T-cell (primary cell): Measurements from ENCODE around the gene TEX14. TPM values are rescaled to one million over a fixed set of nuclear protein-coding genes. Genes with fewer than 3 reads are reported as not detected.
A peak's percentile ranks its signal among the peaks of the same experiment; 100 is the strongest.

Experiments used
- ATAC-seq, 4 experiments: fragments of 200-7000 bp in 3 of 4; fragments of 150-1000 bp in 1 of 4; cut with Tn5 transposase; replicated peaks in 1 of 4; 1 replicate in 3 of 4; 2 replicates in 1 of 4; pipeline ENCODE4 v1.10.0; 2021; ENCODE audit warnings: moderate library complexity in 3 of 4, mild to moderate bottlenecking in 2 of 4, moderate number of reproducible peaks in 1 of 4
- CTCF ChIA-PET, 2 donors: fragments of 300-600 bp; sonication (Branson Sonifier 250); formaldehyde crosslinking; loops; one replicate each; lab custom pipeline; 2022; ENCODE audit warnings: antibody characterized with exemption in 2 of 2; lab: Charles Lee
- POLR2A ChIA-PET, 2 donors: fragments of 300-600 bp; sonication (Branson Sonifier 250); formaldehyde crosslinking; loops; one replicate each; lab custom pipeline; 2022; ENCODE audit warnings: antibody characterized with exemption in 2 of 2; lab: Charles Lee
- DNase-seq, 35 experiments: peaks; one replicate each; pipeline versions ENCODE4 v3.0.0 to v3.0.0-alpha.2; 2013 to 2023
- H3K27ac ChIP-seq: one replicate; pipeline ENCODE4 v1.5.1; 2013; ENCODE audit warnings: low read length
- H3K27me3 ChIP-seq, 2 experiments: replicated peaks in 1 of 2; 1 replicate in 1 of 2; 2 replicates in 1 of 2; pipeline versions ENCODE4 v1.6.1 to v1.7.0; 2013; ENCODE audit warnings: low read length in 1 of 2, mixed read lengths in 1 of 2; ENCODE audit not compliant: control insufficient read depth in 2 of 2, insufficient read depth in 2 of 2; ENCODE audit errors: extremely low read depth in 1 of 2
- H3K36me3 ChIP-seq, 2 donors: 1 replicate in 1 of 2; 2 replicates in 1 of 2; pipeline versions ENCODE4 v1.6.1 to v1.7.0; 2013; ENCODE audit warnings: low read length in 1 of 2; ENCODE audit not compliant: control insufficient read depth in 2 of 2, insufficient read depth in 1 of 2; ENCODE audit errors: extremely low read depth in 1 of 2
- H3K4me1 ChIP-seq, 2 experiments: 1 replicate in 1 of 2; 2 replicates in 1 of 2; pipeline versions ENCODE4 v1.6.1 to v1.7.0; 2013; ENCODE audit warnings: low read length in 2 of 2, mixed read lengths in 1 of 2; ENCODE audit not compliant: insufficient read depth in 2 of 2, control insufficient read depth in 1 of 2; ENCODE audit errors: extremely low read depth in 1 of 2
- H3K4me3 ChIP-seq, 2 donors: 1 replicate in 1 of 2; 2 replicates in 1 of 2; pipeline versions ENCODE4 v1.5.1 to v1.7.0; 2013; ENCODE audit warnings: mild to moderate bottlenecking in 2 of 2, low read length in 1 of 2, moderate library complexity in 1 of 2; ENCODE audit not compliant: control insufficient read depth in 1 of 2; ENCODE audit errors: extremely low read depth in 1 of 2
- H3K9me3 ChIP-seq: 2 replicates; pipeline ENCODE4 v1.7.0; 2013
- H3K27ac Mint-ChIP-seq, 2 donors: one replicate each; pipeline ENCODE4 v1.8.0; 2020 to 2021; ENCODE audit warnings: mild to moderate bottlenecking in 2 of 2, mixed read lengths in 2 of 2
- H3K27me3 Mint-ChIP-seq, 2 donors: one replicate each; pipeline ENCODE4 v1.8.0; 2021 to 2022; ENCODE audit warnings: mixed read lengths in 2 of 2
- H3K36me3 Mint-ChIP-seq: one replicate; pipeline ENCODE4 v1.8.0; 2021; ENCODE audit warnings: mixed read lengths
- H3K4me1 Mint-ChIP-seq, 3 donors: one replicate each; pipeline ENCODE4 v1.8.0; 2020 to 2022; ENCODE audit warnings: mixed read lengths in 3 of 3, mild to moderate bottlenecking in 1 of 3
- H3K4me3 Mint-ChIP-seq, 3 donors: one replicate each; pipeline ENCODE4 v1.8.0; 2020 to 2022; ENCODE audit warnings: mild to moderate bottlenecking in 3 of 3, mixed read lengths in 3 of 3, moderate library complexity in 3 of 3
- H3K9me3 Mint-ChIP-seq, 3 donors: one replicate each; pipeline ENCODE4 v1.8.0; 2020 to 2022; ENCODE audit warnings: mixed read lengths in 3 of 3
- WGBS: methylation state at CpG from one replicate; pipeline ENCODE4 v1.1.5; 2013; ENCODE audit warnings: missing lambda C conversion rate; ENCODE audit not compliant: insufficient coverage; 5-methylcytosine and 5-hydroxymethylcytosine counted together
- total RNA-seq, 35 experiments: library from RNA in 6 of 35; stranded (reverse) in 6 of 35; fragments of 120-200 nt in 1 of 35; gene quantifications; one replicate each; pipeline versions ENCODE4 v1.2.1 to v1.2.4 and lab custom pipeline; 2013 to 2026

TEX14 gene
- total RNA-seq, 5 donors from 2014 or later (not counting 1 experiment from before 2014, with no cell fraction given): 0.59 to 1.2 (median 0.73) TPM

GRCh38 chr17:58671969-58672368 lies 19.9 kb downstream of the TEX14 start:
- Histone ChIP-seq H3K4me1 (no peaks in the 10 kb centered on the region), H3K36me3 (no peaks in the 10 kb centered on the region), H3K27ac (no peak overlapping the region), H3K9me3 (no peaks in the 10 kb centered on the region), H3K4me3 (no peak overlapping the region), H3K27me3 (peaks cover 0 to 10% of the 10 kb centered on the region in 2 experiments)
- Mint-ChIP-seq H3K27ac (no peak overlapping the region), H3K36me3 (no peaks in the 10 kb centered on the region), H3K4me3 (no peak overlapping the region), H3K9me3 (no peaks in the 10 kb centered on the region), H3K4me1 (peaks cover under 1 to 2% (median 1%) of the 10 kb centered on the region in 3 donors), H3K27me3 (peaks cover 6 to 9% of the 10 kb centered on the region in 2 donors)
- POLR2A ChIA-PET: interaction anchor here in 1 of 2 donors (0.6 kb wide), 1 partner anchor 156 kb away, joined by 3 read pairs; no protein-coding TSS in a partner anchor
- CTCF ChIA-PET: interaction anchor here in 1 of 2 donors (0.6 kb wide), 1 partner anchor 85 kb away, joined by 3 read pairs; no protein-coding TSS in a partner anchor
- no peak for DNase-seq
- ATAC-seq: no peak
- 96% methylated on average over 2 of the region's 3 CpGs for WGBS

GRCh38 chr17:58669853-58670252 lies 22.0 kb downstream of the TEX14 start:
- Mint-ChIP-seq H3K36me3 (no peaks in the 10 kb centered on the region), H3K4me3 (no peak overlapping the region), H3K4me1 (peaks cover 6 to 9% (median 7%) of the 10 kb centered on the region in 3 donors), H3K27me3 (peaks cover 11 to 15% of the 10 kb centered on the region in 2 donors), H3K27ac (no peak overlapping the region), H3K9me3 (no peaks in the 10 kb centered on the region)
- WGBS: 88% methylated on average over 3 of the region's 6 CpGs
- POLR2A ChIA-PET: no interaction called here
- no peak overlapping the region for H3K27ac ChIP-seq
- no peak for DNase-seq
- no peak for ATAC-seq
- no peak overlapping the region for H3K4me3 ChIP-seq
- no peaks in the 10 kb centered on the region for H3K36me3 ChIP-seq
- CTCF ChIA-PET: no interaction called here
- no peaks in the 10 kb centered on the region for H3K9me3 ChIP-seq
- no peaks in the 10 kb centered on the region for H3K4me1 ChIP-seq
- peaks cover 0 to 14% of the 10 kb centered on the region in 2 experiments for H3K27me3 ChIP-seq

GRCh38 chr17:58668598-58668935 lies 23.3 kb downstream of the TEX14 start:
- ChIA-PET POLR2A (no interaction called here), CTCF (no interaction called here)
- no peaks in the 10 kb centered on the region for H3K36me3 ChIP-seq
- Mint-ChIP-seq H3K4me3 (no peak overlapping the region), H3K9me3 (no peaks in the 10 kb centered on the region), H3K36me3 (no peaks in the 10 kb centered on the region), H3K27ac (no peak overlapping the region), H3K4me1 (peaks cover 6 to 9% (median 7%) of the 10 kb centered on the region in 3 donors), H3K27me3 (peaks cover 11 to 16% of the 10 kb centered on the region in 2 donors)
- no peak overlapping the region for H3K4me3 ChIP-seq
- ATAC-seq (no peak), DNase-seq (no peak)
- peaks cover 0 to 11% of the 10 kb centered on the region in 2 experiments for H3K27me3 ChIP-seq
- no peaks in the 10 kb centered on the region for H3K9me3 ChIP-seq
- no peak overlapping the region for H3K27ac ChIP-seq
- no CpG with 5 or more reads among the region's 2 CpGs for WGBS
- no peaks in the 10 kb centered on the region for H3K4me1 ChIP-seq

- peaks cover 11 to 16% of the 10 kb centered on the region in 2 donors for H3K27me3 Mint-ChIP-seq
Observed at GRCh38 chr17:58667934-58668597, 23.8 kb downstream of the TEX14 start.

GRCh38 chr17:58666858-58667267 lies 25.0 kb downstream of the TEX14 start:
- no peak overlapping the region for H3K27ac Mint-ChIP-seq
- H3K27me3 ChIP-seq: peaks cover 0 to 11% of the 10 kb centered on the region in 2 experiments
- no peak overlapping the region for H3K27ac ChIP-seq
- CTCF ChIA-PET: interaction anchor here in 1 of 2 donors (0.6 to 0.7 kb wide), 2 partner anchors 10 to 44 kb away, joined by 3 to 5 read pairs; no protein-coding TSS in a partner anchor
- 36% methylated on average over 9 of the region's 19 CpGs for WGBS
- H3K4me1 Mint-ChIP-seq: peaks cover 6 to 9% (median 7%) of the 10 kb centered on the region in 3 donors
- no peaks in the 10 kb centered on the region for H3K9me3 ChIP-seq
- DNase-seq (peak in 31 of 35 experiments; percentile 6 to 50 (median 28)), ATAC-seq (peak in 1 of 4 experiments; percentile 88)
- H3K36me3 Mint-ChIP-seq: no peaks in the 10 kb centered on the region
- POLR2A ChIA-PET: interaction anchor here (0.6 to 1.1 kb wide), 3 partner anchors 12 to 277 kb away, joined by 3 to 5 read pairs (median 4); no protein-coding TSS in a partner anchor
- H3K4me1 ChIP-seq: no peaks in the 10 kb centered on the region
- H3K9me3 Mint-ChIP-seq: no peaks in the 10 kb centered on the region
- H3K4me3 Mint-ChIP-seq: peak overlapping the region; percentile 2 to 68 (median 37)
- peaks cover 11 to 16% of the 10 kb centered on the region in 2 donors for H3K27me3 Mint-ChIP-seq
- no peaks in the 10 kb centered on the region for H3K36me3 ChIP-seq
- H3K4me3 ChIP-seq: no peak overlapping the region

More at GRCh38 chr17:58667934-58668597, 23.8 kb downstream of the TEX14 start:
- H3K9me3 ChIP-seq: no peaks in the 10 kb centered on the region
- no peaks in the 10 kb centered on the region for H3K36me3 ChIP-seq
- DNase-seq (no peak), ATAC-seq (no peak)
- H3K27me3 ChIP-seq: peaks cover 0 to 11% of the 10 kb centered on the region in 2 experiments
- Mint-ChIP-seq H3K36me3 (no peaks in the 10 kb centered on the region), H3K4me1 (peaks cover 6 to 9% (median 7%) of the 10 kb centered on the region in 3 donors), H3K9me3 (no peaks in the 10 kb centered on the region), H3K4me3 (no peak overlapping the region), H3K27ac (no peak overlapping the region)
- H3K4me3 ChIP-seq: no peak overlapping the region
- ChIA-PET POLR2A (interaction anchor here in 1 of 2 donors (0.6 kb wide), 1 partner anchor 200 kb away, joined by 3 read pairs; no protein-coding TSS in a partner anchor), CTCF (interaction anchor here in 1 of 2 donors (0.7 kb wide), 2 partner anchors 25 to 43 kb away, joined by 3 to 5 read pairs; no protein-coding TSS in a partner anchor)
- WGBS: 100% methylated on average over 1 of the region's 1 CpG
- H3K4me1 ChIP-seq: no peaks in the 10 kb centered on the region
- no peak overlapping the region for H3K27ac ChIP-seq
